Natural killer cell treated with Interleukin-12 subunit alpha and Interleukin-12 subunit beta and Interleukin-15 and Interleukin-18, amount 100 ng/mL, for 72 hours (primary cell): ENCODE data around the gene FXYD4. TPM values are rescaled to one million over a fixed set of nuclear protein-coding genes. Genes with fewer than 3 reads are reported as not detected.
"Not testable (repeated sequence)": the region's sequence is repeated elsewhere in the genome, so short reads cannot be mapped to it uniquely, and the experiment has no call there.

Experiments
- ATAC-seq, 2 donors: fragments of 150-1000 bp; cut with Tn5 transposase in 1 of 2; sonication (Bioruptor Pico), chemical (Tn5 transposase) in 1 of 2; 2 replicates each; pipeline ENCODE4 v1.10.0; 2021
- DNase-seq: peaks from one replicate; pipeline ENCODE4 v3.0.0; 2022; ENCODE audit warnings: low spot score
- H3K27ac Mint-ChIP-seq, 2 donors: 1 replicate in 1 of 2; 2 replicates in 1 of 2; pipeline ENCODE4 v1.8.0; 2022; ENCODE audit warnings: mixed read lengths in 2 of 2, mild to moderate bottlenecking in 1 of 2, moderate library complexity in 1 of 2
- H3K27me3 Mint-ChIP-seq, 2 donors: 1 replicate in 1 of 2; 2 replicates in 1 of 2; pipeline ENCODE4 v1.8.0; 2022; ENCODE audit warnings: mixed read lengths in 2 of 2
- H3K36me3 Mint-ChIP-seq: one replicate; pipeline ENCODE4 v1.8.0; 2022; ENCODE audit warnings: mixed read lengths
- H3K4me1 Mint-ChIP-seq, 2 donors: 1 replicate in 1 of 2; 2 replicates in 1 of 2; pipeline ENCODE4 v1.8.0; 2022; ENCODE audit warnings: low read depth in 2 of 2, mixed read lengths in 2 of 2, mild to moderate bottlenecking in 1 of 2
- H3K4me3 Mint-ChIP-seq: one replicate; pipeline ENCODE4 v1.8.0; 2022; ENCODE audit warnings: mixed read lengths
- H3K9me3 Mint-ChIP-seq: 2 replicates; pipeline ENCODE4 v1.8.0; 2022; ENCODE audit warnings: mixed read lengths
- total RNA-seq, 2 donors: library from RNA; stranded (reverse); gene quantifications; one replicate each; pipeline ENCODE4 v1.2.3, GENCODE V29; 2022

FXYD4 gene
- total RNA-seq, 2 donors from 2014 or later = not detected

- H3K4me1 Mint-ChIP-seq = peaks cover 55 to 71% of the 10 kb centered on the region in 2 donors
- no peak overlapping the region for H3K4me3 Mint-ChIP-seq
- H3K27ac Mint-ChIP-seq = peak overlapping the region; percentile 34 to 67
- DNase-seq (no peak), ATAC-seq (no peak)
- H3K9me3 Mint-ChIP-seq = no peaks in the 10 kb centered on the region
- peaks cover 61% of the 10 kb centered on the region for H3K36me3 Mint-ChIP-seq
- no peaks in the 10 kb centered on the region for H3K27me3 Mint-ChIP-seq
Observed at GRCh38 chr10:43389867-43390266, 18.4 kb downstream of the FXYD4 start.

GRCh38 chr10:43390333-43390732, 18.9 kb downstream of the FXYD4 start:
- Mint-ChIP-seq H3K36me3 (peaks cover 66% of the 10 kb centered on the region), H3K4me3 (no peak overlapping the region), H3K4me1 (peaks cover 60 to 73% of the 10 kb centered on the region in 2 donors), H3K27me3 (no peaks in the 10 kb centered on the region), H3K27ac (peak overlapping the region; percentile 34 to 67), H3K9me3 (no peaks in the 10 kb centered on the region)
- ATAC-seq (no peak), DNase-seq (no peak)

- DNase-seq = no peak
- H3K9me3 Mint-ChIP-seq = no peaks in the 10 kb centered on the region
- ATAC-seq = peak in 1 of 2 donors; percentile 56
- peaks cover 62 to 75% of the 10 kb centered on the region in 2 donors for H3K4me1 Mint-ChIP-seq
- H3K36me3 Mint-ChIP-seq = peaks cover 68% of the 10 kb centered on the region
- H3K4me3 Mint-ChIP-seq = no peak overlapping the region
- H3K27me3 Mint-ChIP-seq = no peaks in the 10 kb centered on the region
- H3K27ac Mint-ChIP-seq = peak overlapping the region; percentile 34 to 67
Observed at GRCh38 chr10:43390759-43391158, 19.3 kb downstream of the FXYD4 start.

- no peak for DNase-seq
Observed at GRCh38 chr10:43391496-43391895, 20.1 kb downstream of the FXYD4 start.

GRCh38 chr10:43392748-43393147, 21.3 kb downstream of the FXYD4 start:
- no peak for DNase-seq
- Mint-ChIP-seq H3K4me1 (peaks cover 60 to 70% of the 10 kb centered on the region in 2 donors), H3K9me3 (no peaks in the 10 kb centered on the region), H3K27me3 (no peaks in the 10 kb centered on the region), H3K4me3 (peak overlapping the region; percentile 15), H3K36me3 (peaks cover 60% of the 10 kb centered on the region), H3K27ac (peak overlapping the region; percentile 84 to 92)
- no peak for ATAC-seq

More at GRCh38 chr10:43391496-43391895, 20.1 kb downstream of the FXYD4 start:
- no peak overlapping the region for H3K4me3 Mint-ChIP-seq
- no peak for ATAC-seq
- H3K27me3 Mint-ChIP-seq = no peaks in the 10 kb centered on the region
- peak overlapping the region; percentile 84 to 92 for H3K27ac Mint-ChIP-seq
- H3K9me3 Mint-ChIP-seq = no peaks in the 10 kb centered on the region
- peaks cover 66% of the 10 kb centered on the region for H3K36me3 Mint-ChIP-seq
- H3K4me1 Mint-ChIP-seq = peaks cover 66 to 74% of the 10 kb centered on the region in 2 donors

GRCh38 chr10:43393186-43393585, 21.8 kb downstream of the FXYD4 start:
- peaks cover 64 to 69% of the 10 kb centered on the region in 2 donors for H3K4me1 Mint-ChIP-seq
- H3K4me3 Mint-ChIP-seq = peak overlapping the region; percentile 15
- ATAC-seq, DNase-seq, H3K9me3 Mint-ChIP-seq, H3K27me3 Mint-ChIP-seq: not testable (repeated sequence)
- H3K36me3 Mint-ChIP-seq = peaks cover 58% of the 10 kb centered on the region
- H3K27ac Mint-ChIP-seq = peak overlapping the region; percentile 84 to 92

- DNase-seq = no peak
- Mint-ChIP-seq H3K9me3 (no peaks in the 10 kb centered on the region), H3K4me3 (peak overlapping the region; percentile 19), H3K36me3 (peaks cover 52% of the 10 kb centered on the region), H3K4me1 (peaks cover 58 to 64% of the 10 kb centered on the region in 2 donors), H3K27ac (peak overlapping the region; percentile 84 to 92), H3K27me3 (no peaks in the 10 kb centered on the region)
- ATAC-seq = no peak
Observed at GRCh38 chr10:43393606-43394360, 22.3 kb downstream of the FXYD4 start.

GRCh38 chr10:43394868-43395267, 23.4 kb downstream of the FXYD4 start:
- Mint-ChIP-seq H3K4me1 (peaks cover 62 to 66% of the 10 kb centered on the region in 2 donors), H3K9me3 (no peaks in the 10 kb centered on the region), H3K4me3 (peak overlapping the region; percentile 89), H3K27ac (peak overlapping the region; percentile 92 to 95), H3K27me3 (no peaks in the 10 kb centered on the region), H3K36me3 (peaks cover 56% of the 10 kb centered on the region)
- ATAC-seq (no peak), DNase-seq (no peak)

- Mint-ChIP-seq H3K9me3 (no peaks in the 10 kb centered on the region), H3K4me3 (peak overlapping the region; percentile 89), H3K27ac (peak overlapping the region; percentile 92 to 95), H3K4me1 (peaks cover 60 to 65% of the 10 kb centered on the region in 2 donors), H3K27me3 (no peaks in the 10 kb centered on the region), H3K36me3 (peaks cover 51% of the 10 kb centered on the region)
- DNase-seq (no peak), ATAC-seq (no peak)
Observed at GRCh38 chr10:43395571-43396060, 24.2 kb downstream of the FXYD4 start.

GRCh38 chr10:43396061-43396927, 24.9 kb downstream of the FXYD4 start:
- H3K9me3 Mint-ChIP-seq = no peaks in the 10 kb centered on the region
- H3K27ac Mint-ChIP-seq = peak overlapping the region; percentile 92 to 95
- peak overlapping the region; percentile 89 for H3K4me3 Mint-ChIP-seq
- H3K4me1 Mint-ChIP-seq = peaks cover 60 to 71% of the 10 kb centered on the region in 2 donors
- no peaks in the 10 kb centered on the region for H3K27me3 Mint-ChIP-seq
- peaks cover 50% of the 10 kb centered on the region for H3K36me3 Mint-ChIP-seq
- DNase-seq (peak; percentile 88), ATAC-seq (peak; percentile 86 to 90)

- Mint-ChIP-seq H3K27me3 (no peaks in the 10 kb centered on the region), H3K9me3 (no peaks in the 10 kb centered on the region), H3K4me3 (peak overlapping the region; percentile 82), H3K36me3 (peaks cover 45% of the 10 kb centered on the region), H3K4me1 (peaks cover 61 to 72% of the 10 kb centered on the region in 2 donors), H3K27ac (peak overlapping the region; percentile 88 to 92)
- DNase-seq (peak; percentile 94), ATAC-seq (peak; percentile 87 to 92)
Observed at GRCh38 chr10:43396928-43397624, 25.6 kb downstream of the FXYD4 start.

GRCh38 chr10:43398939-43399319, 27.5 kb downstream of the FXYD4 start:
- Mint-ChIP-seq H3K4me3 (peak overlapping the region; percentile 82), H3K27ac (peak overlapping the region; percentile 88 to 92), H3K36me3 (peaks cover 40% of the 10 kb centered on the region), H3K9me3 (no peaks in the 10 kb centered on the region), H3K4me1 (peaks cover 58 to 72% of the 10 kb centered on the region in 2 donors), H3K27me3 (no peaks in the 10 kb centered on the region)
- no peak for ATAC-seq
- DNase-seq = no peak
